Peyer's patch (tissue), 4 donors: ENCODE data around the gene RUNX1. TPM values are rescaled to one million over a fixed set of nuclear protein-coding genes. Genes with fewer than 3 reads are reported as not detected.

ENCODE experiments used
- DNase-seq, 3 donors: peaks; one replicate each; pipeline ENCODE4 v3.0.0-alpha.2; 2017 to 2019
- H3K27ac ChIP-seq, 4 donors: fragments of 200-600 bp; sonication (generic); one replicate each; pipeline ENCODE4 v1.5.1; 2016 to 2019
- H3K27me3 ChIP-seq, 2 donors: fragments of 200-600 bp; sonication (generic); one replicate each; pipeline ENCODE4 v1.5.1; 2019
- H3K36me3 ChIP-seq, 3 donors: fragments of 200-600 bp; sonication (generic); one replicate each; pipeline ENCODE4 v1.5.1; 2016 to 2019
- H3K4me1 ChIP-seq, 4 donors: fragments of 200-600 bp; sonication (generic); one replicate each; pipeline ENCODE4 v1.5.1; 2016 to 2019
- H3K4me3 ChIP-seq, 4 donors: fragments of 200-600 bp; sonication (generic); 1 replicate in 3 of 4; 2 replicates in 1 of 4; pipeline ENCODE4 v1.5.1; 2016 to 2019; ENCODE audit warnings: mild to moderate bottlenecking in 1 of 4
- H3K9me3 ChIP-seq, 4 donors: fragments of 200-600 bp; sonication (generic); one replicate each; pipeline ENCODE4 v1.5.1; 2016 to 2019; ENCODE audit warnings: mild to moderate bottlenecking in 1 of 4
- POLR2A ChIP-seq, 2 donors: fragments of 450-650 bp; IDR thresholded peaks; one replicate each; pipeline ENCODE4 v1.5.1; 2017; ENCODE audit warnings: antibody characterized with exemption in 2 of 2, mild to moderate bottlenecking in 2 of 2, moderate library complexity in 2 of 2
- total RNA-seq, 4 donors: library from RNA; depleted of rRNA; stranded (reverse); fragments of >200 nt; gene quantifications; one replicate each; pipeline ENCODE4 v1.1.0, GENCODE V29; 2016
- TF ChIP-seq, protein P1 (sequence below), 6 experiments: fragments of 450-650 bp in 4 of 6; fragments of 200-600 bp in 2 of 6; sonication (generic) in 1 of 6; IDR thresholded peaks; one replicate each; pipeline ENCODE4 v1.5.1; 2017 to 2019; ENCODE audit warnings: antibody characterized with exemption in 6 of 6, mild to moderate bottlenecking in 3 of 6, moderate library complexity in 1 of 6

RUNX1 gene
- total RNA-seq, 4 donors from 2014 or later: 15.1 to 80.9 (median 24.1) TPM

DNA sequence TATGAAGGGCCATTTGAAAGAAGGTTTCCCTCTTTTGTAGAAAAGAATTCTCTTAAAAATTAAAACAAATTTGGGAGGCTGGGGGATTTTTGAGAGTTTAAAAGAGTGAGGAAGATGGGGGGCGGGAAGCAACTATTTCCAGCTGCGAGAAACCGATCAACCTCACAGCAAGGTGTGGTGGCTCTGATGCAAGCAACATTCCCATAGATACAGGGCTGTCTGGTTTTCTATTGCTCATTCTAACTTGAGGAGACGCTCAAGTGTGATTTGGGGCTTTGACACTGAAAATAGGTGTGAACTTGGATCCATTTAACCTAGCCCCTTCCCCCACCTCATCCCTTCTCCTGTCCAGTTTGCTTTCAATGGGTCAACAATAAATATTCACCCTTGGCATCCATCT, 7.2 kb downstream of the RUNX1 start:
- H3K9me3 ChIP-seq: no peaks in the 10 kb centered on the region
- no peaks in the 10 kb centered on the region for H3K27me3 ChIP-seq
- no peak for DNase-seq
- H3K4me3 ChIP-seq: no peak overlapping the region
- H3K36me3 ChIP-seq: no peaks in the 10 kb centered on the region
- H3K4me1 ChIP-seq: peaks cover 0 to 20% (median 6%) of the 10 kb centered on the region in 4 donors
- H3K27ac ChIP-seq: peak overlapping the region in 2 of 4 donors; percentile 49 to 56
- TF ChIP-seq, protein P1, sequence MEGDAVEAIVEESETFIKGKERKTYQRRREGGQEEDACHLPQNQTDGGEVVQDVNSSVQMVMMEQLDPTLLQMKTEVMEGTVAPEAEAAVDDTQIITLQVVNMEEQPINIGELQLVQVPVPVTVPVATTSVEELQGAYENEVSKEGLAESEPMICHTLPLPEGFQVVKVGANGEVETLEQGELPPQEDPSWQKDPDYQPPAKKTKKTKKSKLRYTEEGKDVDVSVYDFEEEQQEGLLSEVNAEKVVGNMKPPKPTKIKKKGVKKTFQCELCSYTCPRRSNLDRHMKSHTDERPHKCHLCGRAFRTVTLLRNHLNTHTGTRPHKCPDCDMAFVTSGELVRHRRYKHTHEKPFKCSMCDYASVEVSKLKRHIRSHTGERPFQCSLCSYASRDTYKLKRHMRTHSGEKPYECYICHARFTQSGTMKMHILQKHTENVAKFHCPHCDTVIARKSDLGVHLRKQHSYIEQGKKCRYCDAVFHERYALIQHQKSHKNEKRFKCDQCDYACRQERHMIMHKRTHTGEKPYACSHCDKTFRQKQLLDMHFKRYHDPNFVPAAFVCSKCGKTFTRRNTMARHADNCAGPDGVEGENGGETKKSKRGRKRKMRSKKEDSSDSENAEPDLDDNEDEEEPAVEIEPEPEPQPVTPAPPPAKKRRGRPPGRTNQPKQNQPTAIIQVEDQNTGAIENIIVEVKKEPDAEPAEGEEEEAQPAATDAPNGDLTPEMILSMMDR (IDR thresholded peaks at IDR 0.05): no peak
- TF ChIP-seq POLR2A (IDR thresholded peaks at IDR 0.05): no peak

DNA sequence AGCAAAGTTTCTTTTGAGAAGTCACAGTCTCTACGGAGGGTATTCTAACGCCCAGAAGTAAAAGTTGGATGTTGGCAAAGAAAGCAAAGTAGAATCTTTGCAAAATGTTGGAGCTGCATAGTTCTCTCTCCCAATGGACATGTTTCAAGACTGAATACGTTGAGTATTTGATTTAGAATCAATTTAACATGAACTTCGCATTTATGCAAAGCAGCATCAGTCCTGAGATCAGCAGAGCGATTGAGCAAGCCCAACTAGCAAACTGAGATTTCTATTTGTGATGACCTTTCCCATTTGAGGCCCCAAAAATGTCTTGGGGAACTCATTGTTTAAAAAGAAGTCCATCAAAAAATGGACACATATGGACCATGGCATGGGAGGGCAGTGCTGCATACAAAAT, 8.0 kb downstream of the RUNX1 start:
- TF ChIP-seq, protein P1 (IDR thresholded peaks at IDR 0.05): no peak
- no peak for TF ChIP-seq POLR2A (IDR thresholded peaks at IDR 0.05)
- Histone ChIP-seq H3K4me3 (no peak overlapping the region), H3K36me3 (no peaks in the 10 kb centered on the region), H3K27me3 (no peaks in the 10 kb centered on the region), H3K9me3 (no peaks in the 10 kb centered on the region), H3K4me1 (peaks cover 0 to 16% (median 6%) of the 10 kb centered on the region in 4 donors), H3K27ac (no peak overlapping the region)
- DNase-seq: no peak

DNA sequence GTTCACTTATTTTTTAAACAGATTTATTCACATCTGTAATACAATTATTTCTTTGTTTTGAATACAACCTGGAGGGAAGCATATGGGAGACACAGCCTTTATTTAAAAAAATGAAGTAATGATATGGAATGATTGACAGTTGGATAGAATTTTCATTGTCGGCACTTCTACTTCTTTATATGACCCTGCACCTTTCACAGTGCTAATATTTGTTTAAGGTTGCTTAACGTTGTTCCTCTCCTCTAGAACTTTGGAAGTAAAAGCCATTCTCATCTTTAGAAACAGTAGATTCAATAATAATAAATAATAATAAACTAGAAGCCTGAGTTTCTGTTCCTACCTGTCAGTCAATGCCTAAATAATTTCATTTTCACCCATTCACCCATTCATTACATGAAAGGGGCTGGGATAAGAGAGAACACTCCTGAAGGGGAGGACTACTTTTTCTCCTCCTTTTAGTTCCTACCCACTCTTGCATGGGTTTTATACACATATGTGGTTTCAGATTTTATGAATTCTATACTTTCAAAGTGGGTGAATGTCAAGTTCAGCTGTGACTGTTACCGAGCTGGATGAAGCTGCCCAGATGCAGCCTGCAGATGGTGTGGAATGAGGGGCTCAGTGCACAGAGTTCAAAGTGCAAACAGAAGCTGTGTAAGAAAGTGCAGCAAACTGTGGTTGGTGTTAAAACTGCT, 9.4 kb downstream of the RUNX1 start:
- Histone ChIP-seq H3K9me3 (no peaks in the 10 kb centered on the region), H3K4me3 (no peak overlapping the region), H3K4me1 (peaks cover 0 to 11% (median 2%) of the 10 kb centered on the region in 4 donors), H3K36me3 (no peaks in the 10 kb centered on the region), H3K27me3 (no peaks in the 10 kb centered on the region), H3K27ac (no peak overlapping the region)
- DNase-seq: no peak
- no peak for TF ChIP-seq POLR2A (IDR thresholded peaks at IDR 0.05)
- TF ChIP-seq, protein P1 (IDR thresholded peaks at IDR 0.05): no peak

DNA sequence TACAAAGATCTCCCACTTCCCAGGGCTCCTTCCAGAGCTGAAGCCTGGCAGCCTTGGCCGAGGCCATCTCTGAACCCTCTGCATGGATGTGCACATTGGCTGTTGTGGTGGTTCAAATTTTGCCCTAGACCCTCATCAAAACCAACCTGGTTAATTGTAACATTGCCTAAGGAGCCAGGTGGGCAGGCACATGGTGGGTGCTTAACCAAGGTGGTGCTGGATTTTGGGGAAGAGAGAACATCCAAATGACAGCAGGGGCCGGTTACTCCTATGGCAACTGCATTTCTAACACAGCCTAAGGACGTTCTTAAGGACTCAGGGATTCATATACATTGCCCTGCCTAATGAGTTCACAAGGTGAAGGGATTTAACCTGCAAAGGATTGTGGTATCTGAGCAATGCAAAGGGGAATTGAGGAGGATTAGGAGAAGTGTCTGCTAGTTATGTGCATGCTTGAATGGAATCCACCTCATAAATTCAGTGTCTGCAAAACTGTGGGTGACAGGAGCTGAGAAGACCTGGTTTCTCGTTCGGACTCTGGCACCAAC, 10.3 kb downstream of the RUNX1 start:
- Histone ChIP-seq H3K27me3 (no peaks in the 10 kb centered on the region), H3K9me3 (no peaks in the 10 kb centered on the region), H3K36me3 (no peaks in the 10 kb centered on the region), H3K4me3 (no peak overlapping the region), H3K4me1 (peaks cover 0 to 3% (median 0%) of the 10 kb centered on the region in 4 donors), H3K27ac (peak overlapping the region in 1 of 4 donors; percentile 30)
- DNase-seq: no peak
- TF ChIP-seq, protein P1 (IDR thresholded peaks at IDR 0.05): no peak
- no peak for TF ChIP-seq POLR2A (IDR thresholded peaks at IDR 0.05)

DNA sequence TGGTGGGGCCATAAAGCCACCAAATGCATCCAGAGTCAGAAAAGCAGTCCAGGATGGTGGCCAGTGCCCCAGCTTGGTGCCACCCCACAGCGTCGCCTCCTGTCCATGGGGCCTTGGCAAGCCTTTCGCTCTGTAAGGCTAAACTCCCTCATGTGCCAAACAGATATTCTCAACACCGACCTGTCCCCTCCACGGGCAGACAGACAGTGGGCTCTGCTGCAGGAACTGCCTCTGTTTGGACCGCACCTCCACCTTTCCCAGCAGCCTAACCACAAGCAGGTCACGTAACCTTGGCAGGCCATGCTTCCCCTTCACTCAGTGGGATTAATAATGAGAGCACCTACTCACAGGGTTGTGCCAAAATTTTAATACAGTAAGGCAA, 11.7 kb downstream of the RUNX1 start:
- no peak for TF ChIP-seq POLR2A (IDR thresholded peaks at IDR 0.05)
- TF ChIP-seq, protein P1 (IDR thresholded peaks at IDR 0.05): no peak
- H3K27me3 ChIP-seq: no peaks in the 10 kb centered on the region
- H3K27ac ChIP-seq: peak overlapping the region in 2 of 4 donors; percentile 18 to 48
- H3K4me3 ChIP-seq: no peak overlapping the region
- H3K36me3 ChIP-seq: no peaks in the 10 kb centered on the region
- no peak for DNase-seq
- no peaks in the 10 kb centered on the region for H3K9me3 ChIP-seq
- no peaks in the 10 kb centered on the region for H3K4me1 ChIP-seq
